ENCODE data around the gene ATF7IP2.

DNA sequence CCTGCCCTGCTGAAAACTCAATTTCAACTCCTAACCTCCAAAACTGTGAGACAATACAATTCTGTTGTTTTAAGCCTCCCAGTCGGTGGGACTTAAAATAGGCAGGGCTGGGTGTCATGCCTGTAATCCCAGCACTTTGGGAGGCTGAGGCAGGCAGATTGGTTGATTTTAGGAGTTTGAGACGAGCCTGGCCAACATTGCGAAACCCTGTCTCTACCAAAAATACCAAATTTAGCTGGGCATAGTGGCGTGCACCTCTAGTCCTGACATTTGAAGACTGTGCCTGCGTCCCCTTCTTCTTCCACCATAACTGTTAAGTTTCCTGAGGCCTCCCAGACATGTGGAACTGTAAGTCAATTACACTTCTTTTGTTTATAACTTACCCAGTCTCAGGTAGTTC is 36.0 kb upstream of the ATF7IP2 start:
- TF ChIP-seq, protein P1, sequence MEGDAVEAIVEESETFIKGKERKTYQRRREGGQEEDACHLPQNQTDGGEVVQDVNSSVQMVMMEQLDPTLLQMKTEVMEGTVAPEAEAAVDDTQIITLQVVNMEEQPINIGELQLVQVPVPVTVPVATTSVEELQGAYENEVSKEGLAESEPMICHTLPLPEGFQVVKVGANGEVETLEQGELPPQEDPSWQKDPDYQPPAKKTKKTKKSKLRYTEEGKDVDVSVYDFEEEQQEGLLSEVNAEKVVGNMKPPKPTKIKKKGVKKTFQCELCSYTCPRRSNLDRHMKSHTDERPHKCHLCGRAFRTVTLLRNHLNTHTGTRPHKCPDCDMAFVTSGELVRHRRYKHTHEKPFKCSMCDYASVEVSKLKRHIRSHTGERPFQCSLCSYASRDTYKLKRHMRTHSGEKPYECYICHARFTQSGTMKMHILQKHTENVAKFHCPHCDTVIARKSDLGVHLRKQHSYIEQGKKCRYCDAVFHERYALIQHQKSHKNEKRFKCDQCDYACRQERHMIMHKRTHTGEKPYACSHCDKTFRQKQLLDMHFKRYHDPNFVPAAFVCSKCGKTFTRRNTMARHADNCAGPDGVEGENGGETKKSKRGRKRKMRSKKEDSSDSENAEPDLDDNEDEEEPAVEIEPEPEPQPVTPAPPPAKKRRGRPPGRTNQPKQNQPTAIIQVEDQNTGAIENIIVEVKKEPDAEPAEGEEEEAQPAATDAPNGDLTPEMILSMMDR (conservative IDR thresholded peaks at IDR 0.05; ENCODE audit: low read length) = no peak
- no peak for TF ChIP-seq EZH2phosphoT487 (IDR thresholded peaks at IDR 0.05; ENCODE audit: borderline replicate concordance, low read depth, low read length)
